Measurements from ENCODE around the gene AVPI1. TPM values are rescaled to one million over a fixed set of nuclear protein-coding genes. Genes with fewer than 3 reads are reported as not detected.
"Not testable (repeated sequence)": the region's sequence is repeated elsewhere in the genome, so short reads cannot be mapped to it uniquely, and the experiment has no call there.

Gene AVPI1
- total RNA-seq, 1 donor from 2014 or later, result 3.2 TPM

DNA sequence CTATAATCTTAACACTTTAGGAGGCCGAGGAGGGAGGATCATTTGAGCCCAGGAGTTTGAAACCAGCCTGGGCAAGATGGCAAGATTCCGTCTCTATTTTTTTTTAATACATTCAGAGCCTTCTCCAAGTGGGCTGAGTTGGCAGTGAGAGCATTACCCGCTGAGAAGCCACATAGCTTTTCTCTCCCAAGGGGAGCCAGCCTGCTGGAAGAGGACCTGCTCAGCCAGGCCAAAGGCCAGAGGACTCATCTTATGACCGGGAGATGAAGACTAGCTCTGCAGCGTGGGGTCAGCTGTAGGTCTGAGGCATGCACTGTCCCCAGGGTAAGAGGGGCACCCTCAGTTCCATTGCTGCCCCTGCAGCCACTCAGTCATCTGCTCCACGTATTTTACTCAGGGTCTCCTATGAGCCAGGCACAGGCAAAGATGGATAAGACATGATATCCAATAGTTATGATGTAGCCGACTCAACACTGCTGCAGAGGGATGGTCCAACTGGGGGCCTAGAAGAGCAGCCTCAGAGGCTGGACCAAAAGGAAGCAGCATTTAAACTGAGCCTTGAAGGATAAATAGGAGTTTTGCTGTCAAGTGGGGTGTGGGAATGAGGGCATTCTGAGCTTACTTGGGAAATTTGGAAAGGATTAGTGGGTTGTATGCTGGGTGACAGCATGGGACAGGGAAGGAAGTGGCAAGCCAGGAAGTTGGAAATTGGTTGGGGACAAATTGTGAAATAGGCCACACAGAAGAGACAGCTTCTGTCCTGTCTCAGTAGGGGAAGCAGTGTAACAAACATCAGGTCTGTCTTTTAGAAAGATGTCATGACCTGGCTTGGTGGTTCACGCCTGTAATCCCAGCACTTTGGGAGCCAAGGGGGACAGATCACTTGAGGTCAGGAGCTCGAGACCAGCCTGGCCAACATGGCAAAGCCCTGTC is 24.9 kb upstream of the AVPI1 start:
- DNase-seq (ENCODE audit: low read depth, low spot score), result no peak

DNA sequence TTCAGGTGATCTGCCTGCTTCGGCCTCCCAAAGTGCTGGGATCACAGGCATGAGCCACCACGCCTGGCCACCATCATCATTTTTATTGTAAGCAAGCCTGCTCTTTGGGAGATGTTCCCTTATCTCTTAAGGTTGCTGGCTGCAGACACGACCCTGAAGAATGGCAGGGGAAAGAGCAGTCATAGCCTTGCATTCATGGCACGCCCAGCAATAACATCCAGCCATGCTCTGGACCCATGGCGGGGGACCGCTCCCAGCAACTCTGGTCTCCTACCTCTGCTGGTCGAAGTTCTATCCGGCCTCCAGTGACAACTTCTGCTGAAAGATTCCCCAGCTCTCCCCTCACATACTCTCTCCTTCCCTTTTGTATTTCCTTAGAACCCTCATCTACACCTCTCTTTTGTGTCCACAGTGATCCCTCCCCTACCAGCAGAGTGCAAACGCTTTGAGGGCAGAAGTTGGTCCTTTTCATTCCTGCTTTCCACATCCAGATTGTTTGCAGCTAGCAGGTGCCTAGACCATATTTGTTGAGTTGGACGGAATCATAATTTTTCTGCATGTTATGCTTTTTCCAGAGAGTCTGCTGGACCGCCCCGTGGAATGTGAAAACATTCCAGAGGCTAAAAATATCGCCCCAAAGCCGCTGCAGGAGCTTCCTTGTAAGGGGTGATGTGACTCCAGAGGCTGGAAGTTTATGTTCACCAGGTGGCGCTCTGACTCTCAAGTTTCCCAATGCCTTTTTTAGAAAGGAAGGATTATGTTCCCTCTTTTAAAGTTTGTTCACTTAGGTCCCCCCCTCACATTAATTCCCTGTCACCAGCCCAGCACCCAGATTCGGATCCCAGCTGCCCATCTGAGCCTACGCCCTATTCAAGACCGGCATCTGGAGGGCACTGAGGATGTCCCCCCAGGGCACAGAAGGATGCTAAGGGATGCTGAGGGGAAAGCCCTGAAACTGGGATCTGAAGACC is 22.2 kb upstream of the AVPI1 start:
- DNase-seq (ENCODE audit: low read depth, low spot score), result no peak

DNA sequence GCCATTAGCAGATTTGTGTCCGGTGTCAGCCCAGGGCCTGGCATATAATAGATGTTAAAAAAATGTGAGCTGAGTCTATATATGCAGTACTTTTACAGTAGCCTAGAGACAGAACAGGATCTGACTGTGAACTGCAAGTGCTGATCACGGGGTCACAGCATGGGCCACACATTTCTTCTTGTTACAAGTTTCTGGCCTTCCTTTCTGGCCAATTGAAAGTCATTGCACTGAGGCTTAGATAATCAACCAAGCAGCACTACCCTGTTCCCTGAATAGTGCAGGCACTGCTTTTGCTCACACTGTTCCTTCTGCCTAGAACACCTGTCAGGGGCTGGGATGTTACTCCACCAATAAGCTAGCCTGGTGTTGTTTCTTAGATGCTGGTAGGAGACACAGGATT is 21.1 kb upstream of the AVPI1 start:
- no peak for DNase-seq (ENCODE audit: low read depth, low spot score)

DNA sequence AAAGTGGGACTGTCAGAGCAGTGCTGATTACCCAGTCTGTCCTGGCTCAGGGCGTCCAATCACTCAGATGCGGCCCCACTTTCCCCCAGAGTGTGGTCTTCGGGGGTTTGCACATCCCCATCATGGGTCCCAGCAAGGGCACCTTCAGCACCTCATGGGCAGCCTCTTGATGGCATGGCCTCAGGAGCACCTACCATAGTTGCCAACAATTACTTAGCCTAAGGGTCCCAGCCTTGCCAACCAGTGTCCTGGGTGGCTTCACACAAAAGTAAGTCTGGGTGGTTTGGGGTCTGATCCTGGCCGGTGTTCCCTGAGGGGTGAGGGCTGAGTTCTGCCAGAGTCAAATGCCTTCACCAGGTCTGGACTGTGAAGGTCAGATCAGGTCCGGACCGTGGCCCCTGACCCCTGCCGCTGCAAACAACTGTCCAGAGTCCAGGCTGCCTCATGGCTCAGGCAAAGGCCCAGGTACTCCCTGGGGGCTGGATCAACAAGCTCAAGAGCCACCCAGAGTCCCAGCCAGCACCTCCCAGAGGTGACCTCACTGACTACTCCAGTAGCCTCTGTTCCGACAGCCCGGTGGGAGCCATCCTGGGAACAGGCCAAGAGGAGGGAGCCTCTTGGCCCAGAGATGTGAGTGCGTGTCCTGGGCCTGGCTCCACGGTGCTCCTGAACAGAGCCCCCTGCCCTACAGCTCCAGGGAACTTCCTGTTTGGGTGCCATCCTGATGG is 20.3 kb upstream of the AVPI1 start:
- no peak for DNase-seq (ENCODE audit: low read depth, low spot score)

DNA sequence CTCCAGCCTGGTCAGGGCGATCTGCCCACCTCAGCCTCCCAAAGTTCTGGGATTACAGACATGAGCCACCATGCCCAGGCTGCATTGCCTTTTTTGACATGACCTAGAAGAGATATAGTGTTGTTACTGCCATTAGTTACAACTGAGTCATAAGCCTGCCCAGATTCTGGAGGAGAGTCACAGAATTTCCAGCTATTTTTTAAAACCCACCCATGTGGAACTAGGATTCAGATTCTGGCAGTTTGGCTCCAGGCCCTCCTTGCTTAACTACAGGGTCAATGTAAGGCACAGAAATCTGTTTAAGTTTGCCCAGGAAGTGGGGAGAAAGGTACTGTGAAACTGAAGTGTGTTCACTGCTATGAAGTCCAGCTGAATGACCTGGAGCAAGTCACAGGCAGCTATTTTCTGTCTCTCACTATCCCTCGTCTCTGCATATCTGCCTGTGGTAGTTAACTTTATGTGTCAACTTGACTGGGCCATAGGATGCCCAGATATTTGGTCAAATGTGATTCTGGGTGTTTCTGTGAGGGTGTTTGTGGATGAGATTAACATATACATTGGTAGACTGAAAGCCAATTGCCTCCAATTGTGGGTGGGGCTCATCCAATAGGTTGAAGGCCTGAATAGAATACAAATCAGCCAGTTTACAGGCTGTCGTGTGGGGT is 18.1 kb upstream of the AVPI1 start:
- no peak for DNase-seq (ENCODE audit: low read depth, low spot score)

DNA sequence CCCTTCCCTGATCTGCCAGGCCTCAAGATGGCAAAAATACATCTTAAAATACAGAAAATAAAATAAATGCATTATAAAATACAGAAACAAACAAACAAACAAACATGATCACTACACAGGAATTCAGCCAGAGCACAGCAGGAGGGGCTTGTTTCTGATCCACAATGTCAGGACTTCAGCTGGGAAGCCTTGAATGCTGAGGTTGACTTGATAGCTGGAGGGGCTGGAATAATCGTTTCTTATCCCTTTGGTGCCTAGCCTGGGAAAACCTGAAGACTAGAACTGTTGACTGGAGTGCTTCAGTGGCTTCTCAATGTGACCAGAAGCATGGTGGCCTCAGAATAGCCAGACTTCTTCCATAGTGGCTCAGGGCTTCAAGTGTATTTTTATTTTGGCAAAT is 17.3 kb upstream of the AVPI1 start:
- no peak for DNase-seq (ENCODE audit: low read depth, low spot score)

DNA sequence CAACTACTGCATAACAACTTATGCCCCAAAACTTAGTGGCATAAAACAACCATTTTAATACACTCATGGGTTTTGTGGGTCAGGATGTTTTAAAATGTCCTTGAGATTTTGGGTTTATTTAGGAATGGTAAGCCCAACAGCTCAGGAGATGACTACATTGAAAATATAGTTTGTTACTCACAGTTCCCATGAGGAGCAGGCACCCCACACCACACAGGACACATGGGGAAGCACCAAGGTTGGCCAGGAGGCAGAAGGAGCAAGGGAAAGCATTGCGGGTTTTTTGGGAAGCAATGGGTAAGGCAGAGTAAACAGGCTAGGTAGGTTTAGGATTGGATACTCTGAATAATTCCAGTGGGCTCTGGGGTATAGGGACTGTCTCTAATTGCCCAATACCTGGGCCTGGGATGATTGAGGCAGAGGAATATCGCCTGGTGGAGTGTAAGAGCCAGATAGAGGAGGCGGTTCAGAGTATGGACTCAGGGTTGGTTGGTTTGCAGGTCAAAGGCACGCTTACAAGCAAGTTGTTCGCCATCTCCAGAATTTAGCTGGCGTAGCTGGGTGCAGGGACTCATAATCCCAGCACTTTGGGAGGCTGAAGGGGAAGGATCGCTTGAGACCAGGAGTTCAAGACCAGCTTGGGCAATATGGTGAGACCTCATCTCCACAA is 16.5 kb upstream of the AVPI1 start:
- no peak for DNase-seq (ENCODE audit: low read depth, low spot score)

DNA sequence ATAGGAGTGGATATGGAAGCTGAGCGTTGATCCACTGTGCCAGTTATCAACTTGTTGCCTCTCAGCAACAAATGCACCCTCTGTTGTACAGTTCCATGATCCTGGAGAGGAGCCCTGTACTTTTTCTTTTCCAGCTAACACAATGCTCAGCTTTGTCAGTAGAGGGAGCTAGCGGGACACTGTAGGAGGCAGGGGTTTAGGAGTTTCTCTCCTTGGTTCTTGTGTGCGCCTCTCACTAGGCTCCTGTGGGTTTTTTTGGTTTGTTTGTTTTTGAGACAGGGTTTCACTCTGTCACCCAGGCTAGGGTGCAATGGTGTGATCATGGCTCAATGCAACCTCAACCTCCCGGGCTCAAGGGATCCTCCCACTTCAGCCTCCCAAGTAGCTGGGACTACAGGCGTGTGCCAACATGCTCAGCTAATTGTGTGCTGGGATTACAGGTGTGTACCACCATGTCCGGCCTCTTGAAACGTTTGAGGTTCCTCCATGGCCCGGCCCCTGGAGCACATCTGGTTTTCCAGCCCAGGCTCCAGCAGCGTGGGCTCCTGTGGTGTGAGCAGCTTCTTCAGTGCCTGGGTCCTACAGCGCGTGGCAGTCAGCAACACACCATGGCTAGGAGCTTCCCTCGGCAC is 14.5 kb upstream of the AVPI1 start:
- DNase-seq (ENCODE audit: low read depth, low spot score), result peak; percentile 32

DNA sequence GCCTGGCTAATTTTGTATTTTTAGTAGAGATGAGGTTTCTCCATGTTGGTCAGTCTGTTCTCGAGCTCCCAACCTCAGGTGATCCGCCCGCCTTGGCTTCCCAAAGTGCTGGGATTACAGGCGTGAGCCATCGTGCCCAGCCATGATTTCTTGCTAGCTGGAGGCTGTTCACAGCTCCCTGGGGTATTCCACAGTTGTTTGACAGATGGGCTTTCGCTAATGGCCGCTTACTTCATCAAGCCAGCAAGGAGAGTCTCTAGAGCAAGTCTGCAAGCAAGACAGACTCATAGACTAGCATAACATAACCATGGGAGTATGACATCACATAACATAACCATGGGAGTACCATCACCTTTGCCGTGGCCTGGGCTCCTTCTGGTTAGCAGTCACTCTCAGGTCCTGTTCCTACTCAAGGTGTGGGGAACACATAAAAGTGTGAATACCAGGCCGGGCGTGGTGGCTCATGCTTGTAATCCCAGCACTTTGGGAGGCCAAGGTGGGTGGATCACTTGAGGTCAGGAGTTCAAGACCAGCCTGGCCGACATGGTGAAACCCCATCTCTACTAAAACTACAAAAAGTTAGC is 11.1 kb upstream of the AVPI1 start:
- not testable (repeated sequence) for DNase-seq (ENCODE audit: low read depth, low spot score)

DNA sequence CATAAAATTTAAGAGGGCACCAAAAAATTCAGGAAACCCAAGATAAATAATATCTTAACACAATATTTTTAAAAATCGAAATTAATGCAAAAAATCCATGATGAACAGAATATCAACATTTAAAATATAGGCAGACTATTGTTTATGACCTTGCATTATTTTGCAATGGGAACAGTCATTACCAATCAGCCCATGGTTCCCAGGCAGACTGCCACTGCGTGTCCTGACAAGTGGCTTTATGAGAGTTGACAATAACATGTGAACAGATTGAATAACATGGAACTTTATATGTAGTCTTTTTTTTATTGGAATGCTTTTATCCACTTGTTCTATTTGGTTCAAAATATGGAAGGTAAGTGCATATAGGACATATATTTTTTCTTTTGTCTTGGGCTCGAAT is 3.1 kb upstream of the AVPI1 start:
- no peak for DNase-seq (ENCODE audit: low read depth, low spot score)

DNA sequence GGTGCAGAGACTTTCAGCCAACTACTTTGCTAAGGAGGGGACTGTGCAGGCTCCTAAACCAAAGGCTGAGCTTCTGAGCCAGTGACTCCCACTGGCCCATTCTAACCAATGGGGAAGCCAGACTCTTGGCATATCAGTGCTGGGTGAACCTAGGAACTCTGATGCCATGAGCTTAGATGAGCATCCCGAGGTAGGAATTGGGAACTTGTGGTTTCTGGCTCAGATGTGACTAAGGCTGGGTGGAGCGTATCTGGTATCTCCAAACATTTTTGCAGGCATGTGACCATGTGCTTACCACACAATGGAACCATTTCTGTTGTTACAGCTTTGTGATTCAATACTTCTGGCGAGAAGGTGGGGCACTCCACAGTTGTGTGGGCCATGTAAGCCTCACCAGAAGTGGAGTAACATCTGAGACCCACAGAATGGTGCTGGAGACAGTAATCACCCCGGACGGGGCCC is 2.5 kb upstream of the AVPI1 start:
- no peak for DNase-seq (ENCODE audit: low read depth, low spot score)

DNA sequence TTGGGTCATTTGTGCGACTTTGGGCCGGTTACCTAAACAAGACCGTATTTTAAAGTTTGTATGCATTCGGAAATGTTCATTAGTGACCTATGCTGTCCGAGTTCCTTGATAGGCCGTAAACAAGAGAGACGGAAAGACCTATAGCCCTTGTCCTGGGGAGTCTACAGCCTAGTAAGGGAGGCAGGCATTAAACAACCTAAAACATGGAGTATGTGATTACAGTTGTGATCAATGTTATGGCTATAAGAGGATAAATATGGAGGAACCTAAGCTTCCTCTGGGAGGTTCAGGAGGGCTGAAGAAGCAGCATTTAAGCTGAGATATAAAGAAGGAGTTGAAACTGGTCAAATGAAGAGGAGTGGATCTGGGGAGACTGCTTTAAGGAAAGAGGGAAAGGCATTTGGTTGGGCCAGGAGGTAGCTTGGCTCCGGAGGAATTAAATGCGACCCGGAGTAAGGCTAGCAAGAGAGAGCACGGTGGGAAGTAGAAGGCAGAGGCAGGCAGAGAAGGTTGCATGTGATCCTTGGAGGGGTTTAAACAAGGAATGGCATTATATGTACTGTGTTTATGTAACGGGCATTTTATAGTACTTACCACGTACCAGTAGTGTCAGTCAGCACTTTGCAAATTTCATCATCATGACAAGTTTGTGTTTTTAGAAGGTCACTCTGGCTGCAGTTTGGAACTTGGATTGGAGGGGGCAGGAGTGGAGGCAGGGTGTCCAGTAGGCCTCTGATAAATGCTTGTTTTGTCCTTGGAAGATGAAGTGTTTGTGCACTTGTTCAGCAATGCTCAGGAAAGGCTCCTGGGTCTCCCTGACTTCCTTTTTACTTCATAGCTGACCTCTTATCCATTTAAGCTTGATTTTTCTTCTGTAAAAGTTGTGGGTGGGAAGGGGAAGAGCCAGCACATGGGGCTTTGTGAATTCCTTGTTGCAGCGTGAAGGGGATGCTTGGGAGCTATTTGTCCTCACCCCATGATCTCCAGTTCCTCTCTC is 1.0 kb upstream of the AVPI1 start:
- no peak for DNase-seq (ENCODE audit: low read depth, low spot score)

DNA sequence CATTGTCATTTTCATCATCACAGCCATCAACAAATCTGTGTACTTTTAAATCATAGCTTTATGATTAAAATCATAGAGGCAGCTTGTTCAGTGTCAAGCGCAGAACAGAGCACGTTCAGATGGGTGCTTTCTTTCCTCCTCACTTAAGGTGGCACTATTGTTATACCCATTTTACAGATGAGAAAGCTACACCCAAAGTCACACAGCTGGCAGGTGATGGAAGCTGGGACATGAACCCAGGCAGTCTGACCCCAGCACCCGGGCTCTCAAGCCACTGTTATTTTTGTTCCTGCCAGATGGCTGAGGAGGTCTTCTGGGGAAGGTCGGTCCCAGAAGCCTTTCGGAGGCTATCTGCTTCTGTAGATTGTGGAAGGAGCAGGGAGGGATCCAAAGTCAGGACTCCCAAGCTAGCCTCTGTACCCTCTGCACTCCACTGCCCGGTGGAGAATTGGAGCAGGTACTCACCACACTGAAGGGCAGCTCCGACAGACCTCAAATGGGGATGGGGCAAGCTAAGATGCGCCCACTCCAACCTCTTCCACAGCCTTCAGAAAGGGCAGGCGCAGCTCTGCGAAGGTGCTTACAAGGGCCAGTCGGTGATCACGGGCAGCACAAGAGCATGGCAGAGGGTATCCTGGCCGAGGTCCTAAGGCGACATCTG is 610 bp downstream of the AVPI1 start:
- no peak for DNase-seq (ENCODE audit: low read depth, low spot score)

DNA sequence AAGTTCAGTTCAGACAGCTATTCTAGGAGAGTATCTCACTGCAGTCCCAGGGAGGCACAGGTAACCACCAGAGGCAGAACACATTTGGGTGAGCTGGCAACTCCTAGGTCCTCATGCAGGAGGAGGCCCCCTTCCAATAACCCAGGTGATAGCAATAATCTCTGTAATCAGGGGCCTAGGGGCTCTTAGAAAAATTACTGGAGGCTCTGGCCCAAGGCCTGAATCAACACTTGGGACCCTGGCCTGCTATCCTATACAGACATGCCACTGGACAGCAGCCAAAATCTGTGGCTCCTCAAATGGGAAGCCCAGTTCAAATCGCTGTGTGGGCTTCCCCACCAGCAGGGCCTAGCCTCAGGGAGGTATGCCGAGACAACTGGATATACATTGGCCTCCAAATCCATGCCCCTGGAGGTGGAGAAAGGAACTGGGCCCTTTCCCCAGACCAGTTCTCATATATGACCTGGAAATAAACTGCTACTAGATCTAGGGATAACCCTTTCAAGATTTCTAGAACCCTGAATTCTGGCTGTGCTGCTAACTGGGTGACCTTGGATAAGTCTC is 1.6 kb downstream of the AVPI1 start:
- no peak for DNase-seq (ENCODE audit: low read depth, low spot score)

DNA sequence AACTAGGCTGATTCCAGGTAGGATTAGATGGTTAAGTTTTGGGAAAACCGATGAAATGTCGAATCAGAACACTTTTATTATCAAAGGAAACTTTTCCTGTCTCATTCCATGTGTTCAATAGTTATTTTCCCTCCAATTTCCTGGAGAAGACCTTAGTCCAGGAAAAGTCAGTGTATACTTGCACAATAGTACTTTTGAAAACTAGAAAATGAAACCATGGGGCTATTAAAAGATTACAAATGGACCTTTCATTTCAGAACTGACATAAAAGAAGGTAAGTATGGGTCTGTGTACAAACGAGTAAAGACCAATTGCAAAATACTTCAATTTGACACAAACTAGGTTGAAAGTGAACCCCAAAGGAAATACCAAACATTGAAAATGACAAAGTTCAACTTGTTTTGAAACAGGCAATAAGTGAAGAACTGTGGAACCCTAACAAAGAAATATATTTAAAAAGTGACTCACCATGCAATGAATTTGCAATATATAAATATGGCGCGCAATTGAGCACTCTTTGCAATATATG is 2.1 kb downstream of the AVPI1 start:
- DNase-seq (ENCODE audit: low read depth, low spot score), result no peak

DNA sequence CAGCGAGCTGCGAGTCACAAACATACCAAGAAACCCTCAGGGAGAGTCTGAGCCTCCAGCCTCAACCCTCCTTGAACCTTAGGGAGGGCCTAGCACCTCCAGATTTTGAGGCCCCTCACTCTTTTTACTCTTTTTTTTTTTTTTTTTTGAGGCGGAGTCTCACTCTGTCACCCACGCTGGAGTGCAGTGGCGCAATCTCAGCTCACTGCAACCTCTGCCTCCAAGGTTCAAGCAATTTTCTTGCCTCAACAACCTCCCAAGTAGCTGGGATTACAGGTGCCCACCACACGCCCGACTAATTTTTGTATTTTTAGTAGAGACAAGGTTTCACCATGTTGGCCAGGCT is 2.7 kb downstream of the AVPI1 start:
- DNase-seq (ENCODE audit: low read depth, low spot score), result not testable (repeated sequence)
